ENCODE data around the gene NRXN3.

Gene NRXN3

DNA sequence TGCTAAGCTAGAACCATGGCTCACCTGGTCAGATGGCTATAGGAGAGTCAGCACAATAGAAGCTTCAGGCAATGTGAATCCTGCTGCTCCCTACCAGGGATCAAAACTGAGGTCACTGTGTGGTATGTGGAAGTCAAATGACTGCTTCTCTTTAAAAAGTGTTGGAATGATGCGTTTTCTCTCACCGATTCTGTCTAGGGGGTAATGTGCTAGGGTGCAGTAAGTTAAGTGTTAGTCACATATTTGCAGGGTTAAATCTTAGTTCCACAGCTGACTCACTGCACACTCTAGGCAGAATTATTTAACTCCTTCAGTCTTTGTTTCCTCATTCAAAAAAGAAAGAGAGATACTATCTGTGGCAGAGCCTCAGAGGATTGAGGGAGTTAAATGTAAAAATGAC is 1344.5 kb downstream of the NRXN3 start:
- H3K27ac Mint-ChIP-seq = no peak overlapping the region
- H3K4me1 Mint-ChIP-seq (ENCODE audit: low read depth) = no peaks in the 10 kb centered on the region
- H3K9me3 Mint-ChIP-seq = no peaks in the 10 kb centered on the region
- intact Hi-C loops (cut with micrococcal nuclease) = no loop called here
- H3K4me3 Mint-ChIP-seq = no peak overlapping the region
- H3K36me3 Mint-ChIP-seq (ENCODE audit: low read depth) = no peaks in the 10 kb centered on the region
- no peaks in the 10 kb centered on the region for H3K27me3 Mint-ChIP-seq

GRCh38 chr14:79515158-79515557 is 1345.0 kb downstream of the NRXN3 start:
- H3K4me3 Mint-ChIP-seq = no peak overlapping the region
- no peaks in the 10 kb centered on the region for H3K9me3 Mint-ChIP-seq
- H3K36me3 Mint-ChIP-seq (ENCODE audit: low read depth) = no peaks in the 10 kb centered on the region
- no peak overlapping the region for H3K27ac Mint-ChIP-seq
- no peaks in the 10 kb centered on the region for H3K4me1 Mint-ChIP-seq (ENCODE audit: low read depth)
- intact Hi-C loops (cut with micrococcal nuclease) = no loop called here
- no peaks in the 10 kb centered on the region for H3K27me3 Mint-ChIP-seq

DNA sequence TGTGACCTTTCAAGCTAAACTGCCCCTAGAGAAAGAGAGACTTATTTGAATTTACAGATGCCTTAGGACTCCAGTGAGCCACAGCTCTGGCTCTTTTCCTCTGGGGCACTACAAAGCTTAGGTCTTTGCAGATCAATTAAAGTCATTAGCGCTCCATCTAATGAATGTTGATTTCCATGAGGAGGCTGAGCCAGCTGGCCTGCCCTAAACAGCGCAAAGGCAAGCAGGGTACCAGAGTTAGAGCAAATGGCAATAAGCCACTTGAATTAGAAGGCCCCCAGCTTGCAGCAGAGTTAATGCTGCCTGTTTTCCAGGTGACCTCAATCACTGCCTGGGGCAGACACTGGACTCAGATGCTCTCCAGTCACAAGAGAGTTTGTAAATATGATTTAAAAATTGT is 1345.8 kb downstream of the NRXN3 start:
- Mint-ChIP-seq H3K4me3 (no peak overlapping the region), H3K9me3 (no peaks in the 10 kb centered on the region), H3K27me3 (no peaks in the 10 kb centered on the region), H3K4me1 (ENCODE audit: low read depth) (no peaks in the 10 kb centered on the region), H3K27ac (no peak overlapping the region), H3K36me3 (ENCODE audit: low read depth) (no peaks in the 10 kb centered on the region)
- intact Hi-C loops (cut with micrococcal nuclease) = no loop called here

DNA sequence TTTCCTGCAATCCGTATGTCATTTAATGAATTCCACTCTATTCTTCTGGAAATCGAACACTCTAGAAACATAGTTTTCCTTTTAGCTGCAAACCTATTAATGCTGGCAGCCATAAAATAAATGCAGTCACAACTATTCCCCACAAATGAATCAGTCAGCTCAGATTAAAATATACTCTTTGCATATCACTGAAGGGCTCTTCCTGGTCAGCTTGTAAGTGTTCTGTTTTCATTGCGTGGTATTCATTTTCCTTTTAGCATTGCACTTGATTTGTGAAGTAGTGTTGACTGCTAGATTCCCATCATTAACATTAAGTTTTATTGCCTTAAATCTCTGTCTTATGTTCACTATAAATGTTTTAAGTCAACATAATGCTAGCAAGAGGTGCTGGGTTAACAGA is 1355.2 kb downstream of the NRXN3 start:
- H3K4me1 Mint-ChIP-seq (ENCODE audit: low read depth) = no peaks in the 10 kb centered on the region
- peaks cover 12% of the 10 kb centered on the region for H3K9me3 Mint-ChIP-seq
- intact Hi-C loops (cut with micrococcal nuclease) = no loop called here
- H3K36me3 Mint-ChIP-seq (ENCODE audit: low read depth) = no peaks in the 10 kb centered on the region
- H3K27me3 Mint-ChIP-seq = no peaks in the 10 kb centered on the region
- no peak overlapping the region for H3K4me3 Mint-ChIP-seq
- no peak overlapping the region for H3K27ac Mint-ChIP-seq

GRCh38 chr14:79528828-79529416 is 1358.7 kb downstream of the NRXN3 start:
- Mint-ChIP-seq H3K9me3 (no peaks in the 10 kb centered on the region), H3K27ac (no peak overlapping the region), H3K27me3 (no peaks in the 10 kb centered on the region), H3K4me3 (no peak overlapping the region), H3K4me1 (ENCODE audit: low read depth) (no peaks in the 10 kb centered on the region), H3K36me3 (ENCODE audit: low read depth) (no peaks in the 10 kb centered on the region)
- intact Hi-C loops (cut with micrococcal nuclease) = no loop called here

DNA sequence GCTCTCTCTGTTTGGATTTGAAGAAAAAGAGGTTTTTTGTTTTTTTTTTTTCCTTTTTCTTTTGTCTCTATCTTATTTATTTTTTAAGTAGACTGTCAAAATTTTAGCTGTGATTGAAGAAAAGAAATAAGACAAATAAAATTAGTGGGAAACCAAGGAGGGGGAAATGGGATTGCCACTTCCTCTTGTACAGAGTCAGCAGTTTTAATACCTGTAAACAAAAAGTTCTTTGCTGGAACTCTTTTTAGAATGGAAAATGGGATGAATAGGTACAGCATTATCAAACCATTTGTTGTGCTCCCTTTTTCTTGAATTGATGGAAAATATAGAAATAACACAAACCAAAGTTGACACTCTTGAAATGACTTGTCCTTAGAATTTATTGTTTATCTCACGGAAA is 1360.4 kb downstream of the NRXN3 start:
- Mint-ChIP-seq H3K27ac (no peak overlapping the region), H3K9me3 (no peaks in the 10 kb centered on the region), H3K36me3 (ENCODE audit: low read depth) (no peaks in the 10 kb centered on the region), H3K4me1 (ENCODE audit: low read depth) (no peaks in the 10 kb centered on the region), H3K27me3 (no peaks in the 10 kb centered on the region), H3K4me3 (no peak overlapping the region)
- intact Hi-C loops (cut with micrococcal nuclease) = no loop called here

- Mint-ChIP-seq H3K36me3 (ENCODE audit: low read depth) (no peaks in the 10 kb centered on the region), H3K27ac (no peak overlapping the region), H3K27me3 (no peaks in the 10 kb centered on the region), H3K9me3 (peaks cover 7% of the 10 kb centered on the region), H3K4me1 (ENCODE audit: low read depth) (no peaks in the 10 kb centered on the region), H3K4me3 (no peak overlapping the region)
- intact Hi-C loops (cut with micrococcal nuclease) = no loop called here
Observed at GRCh38 chr14:79534703-79535353, 1364.7 kb downstream of the NRXN3 start.

GRCh38 chr14:79540394-79540793 is 1370.2 kb downstream of the NRXN3 start:
- Mint-ChIP-seq H3K27me3 (no peaks in the 10 kb centered on the region), H3K4me1 (ENCODE audit: low read depth) (no peaks in the 10 kb centered on the region), H3K36me3 (ENCODE audit: low read depth) (no peaks in the 10 kb centered on the region), H3K4me3 (no peak overlapping the region), H3K9me3 (peaks cover 7% of the 10 kb centered on the region), H3K27ac (no peak overlapping the region)
- intact Hi-C loops (cut with micrococcal nuclease) = no loop called here

DNA sequence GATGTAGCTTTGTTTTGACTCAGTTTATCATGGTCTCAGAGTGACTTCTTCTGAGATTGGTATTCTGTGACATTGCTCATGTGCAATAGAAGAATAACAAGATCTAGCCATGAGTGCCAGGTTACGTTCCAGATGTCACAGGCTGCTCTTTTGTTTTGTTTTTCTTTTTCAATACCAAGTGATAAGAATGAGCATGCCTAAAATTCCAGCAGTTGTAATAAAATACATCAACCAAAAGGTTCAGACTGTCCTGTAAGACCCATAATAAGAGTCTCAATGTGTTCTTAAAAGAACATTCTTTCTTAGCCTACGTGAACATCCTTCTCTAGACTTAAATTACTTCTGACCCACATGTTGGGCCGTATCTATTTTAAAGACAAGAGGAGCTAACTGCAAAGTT is 1371.9 kb downstream of the NRXN3 start:
- Mint-ChIP-seq H3K36me3 (ENCODE audit: low read depth) (no peaks in the 10 kb centered on the region), H3K27me3 (no peaks in the 10 kb centered on the region), H3K4me3 (no peak overlapping the region), H3K9me3 (no peaks in the 10 kb centered on the region), H3K27ac (no peak overlapping the region), H3K4me1 (ENCODE audit: low read depth) (no peaks in the 10 kb centered on the region)
- intact Hi-C loops (cut with micrococcal nuclease) = no loop called here

GRCh38 chr14:79543348-79543747 is 1373.2 kb downstream of the NRXN3 start:
- intact Hi-C loops (cut with micrococcal nuclease) = no loop called here
- Mint-ChIP-seq H3K4me3 (no peak overlapping the region), H3K4me1 (ENCODE audit: low read depth) (no peaks in the 10 kb centered on the region), H3K9me3 (no peaks in the 10 kb centered on the region), H3K27me3 (no peaks in the 10 kb centered on the region), H3K36me3 (ENCODE audit: low read depth) (no peaks in the 10 kb centered on the region), H3K27ac (no peak overlapping the region)

DNA sequence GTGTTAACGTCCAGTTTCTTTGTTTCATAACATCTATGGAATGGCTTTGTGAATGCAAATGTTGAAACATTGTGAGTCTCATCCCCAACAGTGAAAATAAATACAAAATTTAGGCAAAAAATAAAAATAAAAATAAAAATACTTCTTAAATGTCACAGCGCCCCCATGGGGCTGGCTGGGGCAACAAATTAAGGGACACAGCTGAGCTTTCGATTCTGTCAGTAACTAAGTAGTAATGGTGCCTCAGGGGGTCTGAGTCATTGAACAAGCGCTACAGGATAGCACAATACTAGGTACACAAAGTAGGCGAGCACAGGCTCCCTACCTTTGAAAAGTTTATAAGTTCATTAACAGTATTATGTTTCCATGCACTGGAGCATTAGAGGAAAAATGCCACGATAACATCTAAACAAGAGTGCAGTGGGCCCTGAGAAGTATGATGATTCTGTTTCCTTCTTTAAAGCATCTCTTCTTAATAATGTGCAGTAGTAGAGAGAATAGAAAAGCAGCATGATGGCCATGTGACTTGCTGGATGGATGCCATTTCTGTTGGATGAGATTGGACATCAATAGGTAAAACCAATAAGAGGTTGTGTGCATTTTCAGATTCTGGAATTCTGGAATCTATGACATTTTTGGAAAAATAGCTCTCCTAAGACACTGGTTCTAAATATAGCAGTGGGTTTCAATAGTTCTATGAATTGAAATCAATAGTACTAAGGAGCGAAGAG is 1374.0 kb downstream of the NRXN3 start:
- intact Hi-C loops (cut with micrococcal nuclease) = no loop called here
- no peaks in the 10 kb centered on the region for H3K27me3 Mint-ChIP-seq
- no peaks in the 10 kb centered on the region for H3K9me3 Mint-ChIP-seq
- no peak overlapping the region for H3K4me3 Mint-ChIP-seq
- no peaks in the 10 kb centered on the region for H3K4me1 Mint-ChIP-seq (ENCODE audit: low read depth)
- no peaks in the 10 kb centered on the region for H3K36me3 Mint-ChIP-seq (ENCODE audit: low read depth)
- no peak overlapping the region for H3K27ac Mint-ChIP-seq

GRCh38 chr14:79544698-79545070 is 1374.5 kb downstream of the NRXN3 start:
- no peaks in the 10 kb centered on the region for H3K36me3 Mint-ChIP-seq (ENCODE audit: low read depth)
- no peaks in the 10 kb centered on the region for H3K9me3 Mint-ChIP-seq
- H3K27me3 Mint-ChIP-seq = no peaks in the 10 kb centered on the region
- H3K27ac Mint-ChIP-seq = no peak overlapping the region
- no peaks in the 10 kb centered on the region for H3K4me1 Mint-ChIP-seq (ENCODE audit: low read depth)
- H3K4me3 Mint-ChIP-seq = no peak overlapping the region
- intact Hi-C loops (cut with micrococcal nuclease) = no loop called here

DNA sequence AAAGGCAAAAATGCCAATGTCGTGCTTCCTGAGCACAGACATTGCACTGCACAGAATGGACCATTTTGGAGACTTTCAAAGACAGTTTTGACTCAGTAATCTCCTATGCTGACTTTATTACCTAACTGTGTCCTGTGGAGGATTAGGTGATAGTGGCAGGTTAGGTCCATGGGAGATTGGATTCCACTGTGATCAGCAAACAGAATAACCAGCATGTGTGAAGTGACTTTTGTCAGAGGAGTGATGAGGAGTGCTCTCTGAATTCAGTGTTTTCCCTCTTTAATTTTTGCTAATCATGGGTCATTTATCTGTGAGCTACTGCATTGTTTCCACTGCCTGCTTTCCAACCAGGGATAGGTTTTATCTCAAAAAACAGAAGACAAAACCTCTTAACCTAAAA is 1378.7 kb downstream of the NRXN3 start:
- H3K9me3 Mint-ChIP-seq = no peaks in the 10 kb centered on the region
- H3K27ac Mint-ChIP-seq = no peak overlapping the region
- H3K27me3 Mint-ChIP-seq = no peaks in the 10 kb centered on the region
- no peak overlapping the region for H3K4me3 Mint-ChIP-seq
- intact Hi-C loops (cut with micrococcal nuclease) = no loop called here
- H3K4me1 Mint-ChIP-seq (ENCODE audit: low read depth) = no peaks in the 10 kb centered on the region
- H3K36me3 Mint-ChIP-seq (ENCODE audit: low read depth) = no peaks in the 10 kb centered on the region

- no peaks in the 10 kb centered on the region for H3K36me3 Mint-ChIP-seq (ENCODE audit: low read depth)
- H3K4me3 Mint-ChIP-seq = no peak overlapping the region
- no peak overlapping the region for H3K27ac Mint-ChIP-seq
- no peaks in the 10 kb centered on the region for H3K9me3 Mint-ChIP-seq
- no peaks in the 10 kb centered on the region for H3K4me1 Mint-ChIP-seq (ENCODE audit: low read depth)
- no peaks in the 10 kb centered on the region for H3K27me3 Mint-ChIP-seq
- intact Hi-C loops (cut with micrococcal nuclease) = no loop called here
Observed at GRCh38 chr14:79549515-79549914, 1379.3 kb downstream of the NRXN3 start.

GRCh38 chr14:79551523-79551922 is 1381.3 kb downstream of the NRXN3 start:
- no peak overlapping the region for H3K4me3 Mint-ChIP-seq
- no peaks in the 10 kb centered on the region for H3K27me3 Mint-ChIP-seq

More at GRCh38 chr14:79551523-79551922, 1381.3 kb downstream of the NRXN3 start:
- intact Hi-C loops (cut with micrococcal nuclease) = no loop called here
- no peaks in the 10 kb centered on the region for H3K4me1 Mint-ChIP-seq (ENCODE audit: low read depth)
- no peak overlapping the region for H3K27ac Mint-ChIP-seq
- H3K36me3 Mint-ChIP-seq (ENCODE audit: low read depth) = no peaks in the 10 kb centered on the region
- peaks cover 2% of the 10 kb centered on the region for H3K9me3 Mint-ChIP-seq

Measured in dendritic cell treated with granulocyte-macrophage colony-stimulating factor and Interleukin-4, amounts not matched to agents 40 ng/mL and 50 ng/mL, for 4 days (primary cell).